ENCODE results near the gene SLC9A6.

The SLC9A6 gene

DNA sequence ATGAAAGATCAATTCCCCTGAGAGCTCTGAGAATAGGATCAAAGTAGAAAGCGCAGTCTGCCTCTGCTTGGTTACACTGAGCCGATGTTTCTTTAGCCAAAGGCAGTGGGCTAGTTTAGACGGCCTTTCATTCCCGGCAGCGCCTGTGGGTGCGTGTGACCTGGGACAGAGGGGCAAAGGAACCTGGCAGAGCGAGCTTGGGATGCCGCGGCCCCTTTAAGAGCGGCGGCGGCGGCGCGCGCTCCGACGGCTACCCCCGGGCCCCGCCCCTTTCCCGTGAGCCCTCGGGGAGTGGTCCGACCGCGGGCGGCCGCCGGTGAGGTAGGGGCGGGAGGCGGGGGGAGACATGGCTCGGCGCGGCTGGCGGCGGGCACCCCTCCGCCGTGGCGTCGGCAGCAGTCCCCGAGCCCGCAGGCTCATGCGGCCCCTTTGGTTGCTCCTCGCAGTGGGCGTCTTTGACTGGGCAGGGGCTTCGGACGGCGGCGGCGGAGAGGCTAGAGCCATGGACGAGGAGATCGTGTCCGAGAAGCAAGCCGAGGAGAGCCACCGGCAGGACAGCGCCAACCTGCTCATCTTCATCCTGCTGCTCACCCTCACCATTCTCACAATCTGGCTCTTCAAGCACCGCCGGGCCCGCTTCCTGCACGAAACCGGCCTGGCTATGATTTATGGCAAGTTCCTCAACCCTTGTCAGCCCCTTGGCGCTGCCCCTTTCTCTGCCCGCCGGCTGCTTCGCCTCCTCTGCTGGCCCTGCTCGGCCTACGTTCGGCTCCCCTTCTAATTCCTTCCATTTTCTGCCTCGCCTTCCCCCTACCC lies at the start of gene SLC9A6:
TSS of gene SLC9A6 (plus strand) at position 279 of the 816 bp plus-strand sequence. CDS start at position 503, 224 bp downstream.
- DNase-seq (ENCODE audit: low read depth) = no peak

GRCh38 chrX:135944486-135944885 lies 40.7 kb upstream of the SLC9A6 start:
- DNase-seq (ENCODE audit: low read depth) = no peak

DNA sequence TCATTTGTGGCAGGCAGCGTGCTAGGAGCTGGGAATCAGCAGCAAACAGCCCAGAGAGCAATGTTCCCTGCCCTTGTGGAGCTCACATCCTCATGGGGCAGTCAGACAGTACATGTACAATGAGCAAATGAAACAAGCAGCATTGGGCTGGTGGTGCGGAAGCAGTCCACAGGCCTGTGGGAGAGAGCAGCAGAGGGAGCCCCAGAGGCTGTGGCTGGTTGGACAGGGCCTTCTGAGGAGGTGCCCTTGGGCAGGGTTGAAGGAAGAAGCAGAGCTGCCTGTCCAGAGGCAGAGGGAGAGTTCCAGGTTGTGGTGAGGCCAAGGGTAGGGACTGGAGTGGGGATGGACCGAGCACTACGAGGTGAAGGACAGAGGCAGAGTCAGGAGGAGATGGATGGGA lies 33.9 kb upstream of the SLC9A6 start:
- DNase-seq (ENCODE audit: low read depth) = no peak

DNA sequence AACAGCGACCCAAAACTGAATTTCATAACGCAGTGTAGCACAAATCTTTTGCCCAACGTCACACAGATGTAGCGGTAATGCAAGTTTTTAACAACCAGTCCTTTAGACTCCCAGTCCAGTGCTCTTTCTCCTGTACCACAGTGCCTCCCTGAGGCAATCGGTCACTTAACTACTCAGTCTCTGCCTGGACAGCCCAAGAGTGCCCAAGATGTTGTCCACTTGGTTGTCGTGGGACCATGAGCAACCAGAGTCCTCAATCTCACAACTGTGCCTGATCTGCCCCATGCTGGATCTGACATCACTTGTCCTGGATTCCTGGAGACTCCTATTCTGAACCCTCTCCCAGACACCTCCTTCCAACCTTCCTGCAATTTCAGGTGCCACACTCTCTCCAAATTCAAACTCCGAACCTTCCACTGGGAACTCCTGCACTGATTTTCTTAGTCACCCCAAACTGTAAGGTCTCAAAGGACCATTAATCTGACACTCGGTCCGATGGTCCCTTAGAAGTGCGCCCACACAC lies 12.1 kb upstream of the SLC9A6 start:
- DNase-seq (ENCODE audit: low read depth) = no peak

GRCh38 chrX:135973548-135974278 lies 11.5 kb upstream of the SLC9A6 start, which contains the start of gene MMGT1:
Gene MMGT1 (minus strand): TSS chrX:135973988. CDS start chrX:135973675, 313 bp downstream.
- peak; percentile 62 for DNase-seq (ENCODE audit: low read depth)

GRCh38 chrX:135974279-135974856 lies 10.9 kb upstream of the SLC9A6 start:
- DNase-seq (ENCODE audit: low read depth) = no peak

- DNase-seq (ENCODE audit: low read depth) = no peak
Observed at GRCh38 chrX:135975421-135975820, 9.8 kb upstream of the SLC9A6 start.

DNA sequence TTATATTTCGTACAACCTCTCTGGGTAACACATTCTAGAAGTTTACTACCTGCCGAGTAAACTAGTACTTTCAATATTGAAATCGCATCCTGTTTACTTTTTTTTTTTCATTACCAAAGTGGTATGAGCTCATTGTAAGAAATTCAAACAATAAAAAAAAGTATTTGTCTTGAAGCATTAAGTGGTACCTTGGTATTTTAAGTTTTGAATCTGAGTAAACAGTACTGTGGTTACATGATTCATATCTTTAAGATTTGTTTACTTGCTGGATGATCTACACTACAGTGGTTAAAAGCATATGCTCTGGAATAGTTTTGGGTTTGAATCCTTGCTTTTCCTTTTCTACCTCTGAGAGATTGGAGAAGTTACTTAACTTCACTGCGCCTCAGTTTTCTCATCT lies 7.6 kb upstream of the SLC9A6 start:
- DNase-seq (ENCODE audit: low read depth) = no peak

- no peak for DNase-seq (ENCODE audit: low read depth)
Observed at GRCh38 chrX:135981010-135981409, 4.2 kb upstream of the SLC9A6 start.

DNA sequence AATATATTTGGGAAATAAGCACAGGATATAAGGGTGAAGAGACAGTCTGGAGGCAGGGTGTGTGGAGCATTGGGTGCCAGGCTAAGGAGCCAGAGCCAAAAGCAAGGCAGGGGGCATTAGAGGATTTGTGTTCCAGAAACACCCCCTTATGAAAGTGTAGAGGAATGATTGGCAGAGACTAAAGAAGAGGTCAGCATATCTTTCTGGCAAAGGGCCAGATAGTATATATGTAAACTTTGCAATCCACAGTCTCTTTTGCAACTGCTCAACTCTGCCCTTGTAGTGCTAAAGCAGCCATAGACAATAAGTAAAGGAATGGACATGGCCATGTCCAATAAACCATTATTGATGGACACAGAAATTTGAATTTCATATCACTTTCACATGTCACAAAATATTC lies 3.6 kb upstream of the SLC9A6 start:
- DNase-seq (ENCODE audit: low read depth) = no peak

DNA sequence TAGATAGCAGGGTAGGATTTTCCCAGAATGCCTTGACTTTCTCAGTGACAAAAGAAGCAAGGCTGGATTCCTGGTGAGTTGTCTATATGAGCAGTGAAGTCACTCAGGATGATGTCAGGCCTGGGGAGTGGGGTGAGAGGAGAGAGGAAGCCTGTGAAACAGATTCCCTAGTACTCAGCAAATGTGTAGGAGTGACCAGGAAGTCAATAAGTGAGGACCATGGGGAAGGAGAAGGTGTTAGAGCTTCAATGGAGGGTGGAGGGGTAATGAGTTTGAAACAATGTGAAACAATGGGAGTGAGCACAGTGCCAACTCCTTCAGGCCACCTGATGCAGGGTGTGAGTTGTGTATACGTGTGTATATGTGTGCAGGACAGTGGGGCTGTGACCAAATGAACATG lies 2.4 kb upstream of the SLC9A6 start:
- DNase-seq (ENCODE audit: low read depth) = no peak

DNA sequence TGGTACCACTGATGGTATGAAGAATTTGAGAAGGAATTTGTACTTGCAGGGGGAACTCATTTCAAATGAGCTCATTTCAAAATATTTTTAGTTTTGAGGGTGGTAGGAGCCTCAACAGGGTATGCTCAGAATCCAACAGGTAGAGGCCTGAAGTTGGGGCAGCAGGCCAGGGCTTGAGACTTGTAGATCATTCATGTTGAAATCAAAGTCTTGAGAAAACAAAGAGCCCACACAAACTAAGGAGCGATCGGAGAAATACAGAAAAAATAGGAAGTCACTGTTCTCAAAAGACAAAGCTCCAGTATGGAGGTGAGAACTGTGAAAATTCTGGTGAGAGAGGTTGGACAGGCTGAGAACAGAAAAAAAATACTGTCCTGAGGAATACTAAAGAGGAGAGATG lies 979 bp upstream of the SLC9A6 start:
- DNase-seq (ENCODE audit: low read depth) = no peak

- no peak for DNase-seq (ENCODE audit: low read depth)
Observed at GRCh38 chrX:135984791-135985156, 461 bp upstream of the SLC9A6 start.

GRCh38 chrX:135985973-135986310 lies 707 bp downstream of the SLC9A6 start:
- DNase-seq (ENCODE audit: low read depth) = no peak

DNA sequence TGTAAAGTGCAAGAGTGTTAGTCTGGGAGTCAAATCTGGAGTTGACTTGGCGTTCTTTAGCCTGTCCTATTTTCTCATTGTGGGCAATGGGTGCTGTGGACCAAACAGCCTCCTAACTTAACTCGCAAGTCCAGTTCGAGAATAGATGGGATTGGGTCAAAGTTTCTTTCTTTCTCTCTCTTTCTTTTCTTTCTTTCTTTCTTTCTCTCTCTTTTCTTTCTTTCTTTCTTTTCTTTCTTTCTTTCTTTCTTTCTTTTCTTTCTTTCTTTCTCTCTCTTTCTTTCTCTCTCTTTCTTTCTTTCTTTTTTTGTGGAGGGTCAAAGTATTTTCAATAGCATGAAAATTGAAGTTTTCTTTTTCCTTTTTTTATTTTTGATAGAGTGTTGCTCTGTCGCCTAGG lies 3.0 kb downstream of the SLC9A6 start:
- DNase-seq (ENCODE audit: low read depth) = no peak

DNA sequence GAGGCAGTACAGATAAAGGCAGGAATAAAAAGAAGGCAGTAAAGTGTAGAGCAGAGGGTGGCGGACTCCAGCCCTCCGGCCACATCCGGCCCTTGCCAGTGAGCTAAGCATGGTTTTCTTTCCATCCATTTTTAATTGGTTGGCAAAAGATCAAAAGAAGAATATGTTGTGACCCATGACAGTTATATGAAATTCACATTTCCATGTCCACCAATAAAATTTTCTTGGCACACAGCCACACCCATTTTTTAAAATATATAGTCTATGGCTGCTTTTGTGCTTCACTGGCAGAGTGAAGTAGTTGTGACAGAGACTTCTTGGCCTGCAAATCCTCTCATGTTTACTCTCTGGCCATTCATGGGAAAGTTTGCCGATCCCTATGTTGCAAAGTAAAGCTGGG lies 29.8 kb downstream of the SLC9A6 start:
- DNase-seq (ENCODE audit: low read depth) = no peak

GRCh38 chrX:136016881-136017280 lies 31.6 kb downstream of the SLC9A6 start:
- no peak for DNase-seq (ENCODE audit: low read depth)

- no peak for DNase-seq (ENCODE audit: low read depth)
Observed at GRCh38 chrX:136019226-136019625, 34.0 kb downstream of the SLC9A6 start.

- DNase-seq (ENCODE audit: low read depth) = no peak
Observed at GRCh38 chrX:136021160-136021559, 35.9 kb downstream of the SLC9A6 start.

GRCh38 chrX:136021903-136022302 lies 36.7 kb downstream of the SLC9A6 start:
- DNase-seq (ENCODE audit: low read depth) = no peak

DNA sequence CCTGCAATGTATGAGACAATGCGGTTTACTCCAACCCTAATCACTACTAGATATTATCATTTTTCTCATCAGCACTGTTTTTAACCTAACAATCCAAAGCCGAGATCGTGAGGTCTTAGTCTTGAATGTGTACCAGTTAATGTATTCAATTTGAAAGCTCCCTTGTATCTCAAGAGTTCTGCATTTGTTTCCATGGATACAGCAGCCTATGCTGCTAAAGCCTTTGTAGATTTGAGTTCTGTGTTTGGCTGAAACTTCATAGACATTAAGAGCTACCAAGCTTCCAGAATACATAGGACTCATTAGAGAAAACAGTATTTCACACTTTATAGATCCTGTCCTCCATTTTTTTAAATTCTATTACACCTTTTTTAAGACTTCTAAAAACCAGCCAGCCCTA lies 39.9 kb downstream of the SLC9A6 start:
- no peak for DNase-seq (ENCODE audit: low read depth)

- no peak for DNase-seq (ENCODE audit: low read depth)
Observed at GRCh38 chrX:136028383-136028984, 43.2 kb downstream of the SLC9A6 start.

GRCh38 chrX:136029766-136030165 lies 44.5 kb downstream of the SLC9A6 start:
- DNase-seq (ENCODE audit: low read depth) = no peak
